Glutamatergic neuron (in vitro differentiated cells): Measurements from ENCODE around the gene MEIOC. TPM values are rescaled to one million over a fixed set of nuclear protein-coding genes. Genes with fewer than 3 reads are reported as not detected.
"Not testable (repeated sequence)": the region's sequence is repeated elsewhere in the genome, so short reads cannot be mapped to it uniquely, and the experiment has no call there.

Experiments used
- DNase-seq: peaks from one replicate; pipeline ENCODE4 v3.0.0; 2022
- H3K27ac Mint-ChIP-seq: one replicate; pipeline ENCODE4 v1.8.0; 2020; ENCODE audit warnings: mild to moderate bottlenecking, mixed read lengths, inconsistent platforms; ENCODE audit not compliant: unreplicated experiment
- H3K27me3 Mint-ChIP-seq: one replicate; pipeline ENCODE4 v1.8.0; 2020; ENCODE audit warnings: mild to moderate bottlenecking, moderate library complexity, mixed read lengths, inconsistent platforms; ENCODE audit not compliant: unreplicated experiment
- H3K36me3 Mint-ChIP-seq: one replicate; pipeline ENCODE4 v1.8.0; 2020; ENCODE audit warnings: mild to moderate bottlenecking, mixed read lengths, inconsistent platforms; ENCODE audit not compliant: unreplicated experiment
- H3K4me1 Mint-ChIP-seq: one replicate; pipeline ENCODE4 v1.8.0; 2020; ENCODE audit warnings: mild to moderate bottlenecking, low read depth, mixed read lengths, inconsistent platforms; ENCODE audit not compliant: unreplicated experiment
- H3K4me3 Mint-ChIP-seq: one replicate; pipeline ENCODE4 v1.8.0; 2020; ENCODE audit warnings: mild to moderate bottlenecking, mixed read lengths, inconsistent platforms; ENCODE audit not compliant: unreplicated experiment
- H3K9me3 Mint-ChIP-seq: one replicate; pipeline ENCODE4 v1.8.0; 2020; ENCODE audit warnings: mild to moderate bottlenecking, moderate library complexity, mixed read lengths, inconsistent platforms; ENCODE audit not compliant: unreplicated experiment
- CTCF ChIP-seq: fragments of 200-600 bp; sonication (generic); IDR thresholded peaks from one replicate; pipeline ENCODE4 v1.5.0; 2021; ENCODE audit not compliant: partially characterized antibody, unreplicated experiment
- total RNA-seq: library from RNA; stranded (reverse); fragmentation: NEBNext Ultra II Directional; extraction: Animal tissue kit (Norgen Biotek cat#: 25700); gene quantifications from one replicate; pipeline ENCODE4 v1.2.1, GENCODE V29; 2021; ENCODE audit not compliant: unreplicated experiment

Gene MEIOC
- total RNA-seq, 1 donor from 2014 or later: not detected

GRCh38 chr17:44688200-44688599 lies 31.9 kb downstream of the MEIOC start:
- peaks cover 7% of the 10 kb centered on the region for H3K4me1 Mint-ChIP-seq
- H3K4me3 Mint-ChIP-seq: peak overlapping the region; percentile 96
- H3K36me3 Mint-ChIP-seq: no peaks in the 10 kb centered on the region
- DNase-seq: no peak
- H3K27me3 Mint-ChIP-seq: no peaks in the 10 kb centered on the region
- no peak overlapping the region for H3K27ac Mint-ChIP-seq
- no peak for TF ChIP-seq CTCF
- no peaks in the 10 kb centered on the region for H3K9me3 Mint-ChIP-seq

DNA sequence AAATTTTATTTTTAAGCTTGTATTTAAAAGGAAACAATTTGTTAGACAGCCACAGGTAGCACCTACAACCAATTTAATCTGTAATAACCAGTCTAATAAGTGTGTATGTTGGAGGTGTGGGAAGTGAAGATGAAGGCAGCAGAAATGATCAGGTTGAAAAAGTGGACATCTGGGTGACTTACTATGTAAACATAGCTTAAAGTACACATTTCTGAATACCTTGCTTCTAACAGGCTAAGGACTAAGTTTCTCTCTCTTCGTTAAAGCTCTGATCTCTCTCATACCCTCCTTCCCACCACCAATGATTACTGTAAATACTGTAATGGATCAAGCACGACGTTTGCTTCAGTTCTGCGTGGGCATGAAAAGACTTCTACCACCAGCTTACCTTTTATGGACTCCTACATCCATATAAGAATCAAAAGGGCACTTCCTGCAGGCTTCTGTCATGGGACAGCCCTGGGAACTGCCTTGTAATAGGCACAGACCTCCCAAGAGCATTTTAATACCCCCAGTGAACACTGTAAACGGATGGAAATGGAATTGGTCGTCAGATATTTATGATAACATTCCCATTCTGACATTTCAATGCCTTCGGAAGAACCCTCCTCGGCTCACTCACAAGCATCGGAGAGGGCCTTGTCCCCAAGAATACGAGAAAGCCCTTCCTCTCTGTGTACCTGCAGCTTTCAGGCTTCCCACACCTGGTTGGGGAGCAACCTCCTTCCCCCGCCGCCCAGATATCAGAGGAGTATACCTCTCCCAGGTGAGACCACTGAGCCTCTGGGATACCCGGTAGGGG lies 32.6 kb downstream of the MEIOC start:
- no peak for TF ChIP-seq CTCF
- Mint-ChIP-seq H3K27ac (peak overlapping the region; percentile 80), H3K4me3 (peak overlapping the region; percentile 96), H3K36me3 (no peaks in the 10 kb centered on the region), H3K27me3 (no peaks in the 10 kb centered on the region), H3K9me3 (no peaks in the 10 kb centered on the region), H3K4me1 (peaks cover 7% of the 10 kb centered on the region)
- DNase-seq: no peak

GRCh38 chr17:44689477-44690217 lies 33.4 kb downstream of the MEIOC start, which contains the start of gene CCDC43:
CCDC43 (minus strand) TSS chr17:44689776; CDS start chr17:44689753, 23 bp downstream.
- peaks cover 7% of the 10 kb centered on the region for H3K4me1 Mint-ChIP-seq
- H3K27me3 Mint-ChIP-seq: no peaks in the 10 kb centered on the region
- no peaks in the 10 kb centered on the region for H3K9me3 Mint-ChIP-seq
- no peak for TF ChIP-seq CTCF
- peak within 1 kb of the TSS; percentile 96 for H3K4me3 Mint-ChIP-seq
- peak within 1 kb of the TSS; percentile 80 for H3K27ac Mint-ChIP-seq
- H3K36me3 Mint-ChIP-seq: no peaks in the 10 kb centered on the region
- peak; percentile 95 for DNase-seq

DNA sequence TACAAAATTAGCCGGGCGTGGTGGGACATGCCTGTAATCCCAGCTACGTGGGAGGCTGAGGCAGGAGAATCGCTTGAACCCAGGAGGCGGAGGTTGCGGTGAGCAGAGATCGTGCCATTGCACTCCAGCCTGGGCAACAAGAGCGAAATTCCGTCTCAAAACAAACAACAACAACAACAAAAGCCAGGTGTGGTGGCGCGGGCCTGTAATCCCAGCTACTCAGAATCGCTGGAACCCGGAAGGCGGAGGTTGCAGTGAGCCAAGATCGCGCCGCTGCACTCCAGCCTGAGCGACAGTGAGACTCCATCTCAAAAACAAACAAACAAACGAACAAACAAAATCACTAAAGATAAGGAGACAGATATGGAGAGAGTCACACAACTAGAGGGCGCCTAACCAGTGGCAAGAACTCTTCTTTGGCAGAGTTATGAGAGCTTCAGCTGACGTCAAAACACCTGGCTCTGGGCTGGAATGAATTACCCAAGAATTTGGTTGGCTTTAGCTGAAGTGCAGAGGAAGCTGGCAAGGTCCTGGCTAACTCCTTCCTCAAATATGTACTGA lies 34.6 kb downstream of the MEIOC start:
- not testable (repeated sequence) for H3K36me3 Mint-ChIP-seq, H3K27me3 Mint-ChIP-seq, H3K27ac Mint-ChIP-seq, DNase-seq, H3K4me1 Mint-ChIP-seq, H3K9me3 Mint-ChIP-seq
- H3K4me3 Mint-ChIP-seq: peak overlapping the region; percentile 38

DNA sequence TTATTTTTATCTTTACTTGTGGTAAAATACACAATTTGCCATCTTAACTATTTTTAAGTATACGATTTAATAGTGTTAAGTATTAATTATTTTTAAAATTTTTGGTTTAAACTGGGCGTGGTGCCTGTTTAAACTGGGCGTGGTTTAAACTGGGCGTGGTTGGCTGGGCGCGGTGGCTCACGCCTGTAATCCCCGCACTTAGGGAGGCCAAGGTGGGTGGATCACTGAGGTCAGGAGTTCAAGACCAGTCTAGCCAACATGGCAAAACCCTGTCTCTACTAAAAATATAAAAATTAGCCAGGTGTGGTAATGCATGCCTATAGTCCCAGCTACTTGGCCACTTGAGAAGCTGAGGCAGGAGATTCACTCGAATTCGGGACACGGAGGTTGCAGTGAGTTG lies 37.3 kb downstream of the MEIOC start:
- Mint-ChIP-seq H3K9me3 (no peaks in the 10 kb centered on the region), H3K4me3 (no peak overlapping the region), H3K4me1 (peaks cover 4% of the 10 kb centered on the region), H3K27ac (no peak overlapping the region), H3K36me3 (no peaks in the 10 kb centered on the region), H3K27me3 (peaks cover 3% of the 10 kb centered on the region)
- TF ChIP-seq CTCF: no peak
- no peak for DNase-seq

GRCh38 chr17:44700288-44700687 lies 44.0 kb downstream of the MEIOC start:
- not testable (repeated sequence) for H3K9me3 Mint-ChIP-seq

More at GRCh38 chr17:44700288-44700687, 44.0 kb downstream of the MEIOC start:
- H3K27ac Mint-ChIP-seq, H3K36me3 Mint-ChIP-seq, DNase-seq, H3K4me3 Mint-ChIP-seq, H3K27me3 Mint-ChIP-seq, H3K4me1 Mint-ChIP-seq: not testable (repeated sequence)
